Vagina (tissue), 2 donors: ENCODE results near the gene KRT7. TPM values are rescaled to one million over a fixed set of nuclear protein-coding genes. Genes with fewer than 3 reads are reported as not detected.

Experiments used
- DNase-seq, 2 donors: peaks; one replicate each; pipeline ENCODE4 v3.0.0-alpha.2; 2017; ENCODE audit errors: extremely low spot score in 2 of 2
- H3K27ac ChIP-seq: fragments of 200-600 bp; sonication (generic); one replicate; pipeline ENCODE4 v1.5.1; 2019
- H3K27me3 ChIP-seq: fragments of 200-600 bp; sonication (generic); one replicate; pipeline ENCODE4 v1.5.1; 2019
- H3K36me3 ChIP-seq, 2 donors: fragments of 200-600 bp; sonication (generic); one replicate each; pipeline ENCODE4 v1.5.1; 2017 to 2019
- H3K4me1 ChIP-seq: fragments of 200-600 bp; sonication (generic); one replicate; pipeline ENCODE4 v1.5.1; 2019
- H3K4me3 ChIP-seq, 2 donors: fragments of 200-600 bp; sonication (generic); 1 replicate in 1 of 2; 2 replicates in 1 of 2; pipeline ENCODE4 v1.5.1; 2016 to 2019
- H3K9me3 ChIP-seq: fragments of 200-600 bp; sonication (generic); one replicate; pipeline ENCODE4 v1.5.1; 2019
- CTCF ChIP-seq, 3 experiments: fragments of 450-650 bp in 2 of 3; fragments of 200-600 bp in 1 of 3; sonication (generic) in 1 of 3; IDR thresholded peaks; one replicate each; pipeline ENCODE4 v1.5.1; 2017 to 2019; ENCODE audit warnings: antibody characterized with exemption in 3 of 3, mild to moderate bottlenecking in 2 of 3, moderate library complexity in 2 of 3
- POLR2A ChIP-seq, 2 donors: fragments of 450-650 bp; IDR thresholded peaks; one replicate each; pipeline ENCODE4 v1.6.1; 2017; ENCODE audit warnings: antibody characterized with exemption in 2 of 2, mild to moderate bottlenecking in 2 of 2, moderate library complexity in 2 of 2
- POLR2AphosphoS5 ChIP-seq, 2 donors: sonication (generic); formaldehyde crosslinking; IDR thresholded peaks; one replicate each; pipeline ENCODE4 v1.9.0; 2017; ENCODE audit warnings: antibody characterized with exemption in 2 of 2, mild to moderate bottlenecking in 2 of 2, low read depth in 1 of 2; ENCODE audit not compliant: insufficient read depth in 1 of 2
- intact Hi-C: fragments of 100-400 bp; cut with DNase I; formaldehyde crosslinking; loops from one replicate; pipeline ENCODE4 v1.15.1; 2023
- total RNA-seq: library from RNA; depleted of rRNA; stranded (reverse); fragments of >200 nt; gene quantifications from one replicate; pipeline ENCODE4 v1.2.3, GENCODE V29; 2016

Gene KRT7
- total RNA-seq, 1 donor from 2014 or later, result 7.6 TPM

- Histone ChIP-seq H3K4me3 (peak overlapping the region in 1 of 2 donors; percentile 28), H3K27me3 (no peaks in the 10 kb centered on the region), H3K27ac (no peak overlapping the region), H3K4me1 (peaks cover 32% of the 10 kb centered on the region), H3K36me3 (no peaks in the 10 kb centered on the region), H3K9me3 (no peaks in the 10 kb centered on the region)
- TF ChIP-seq CTCF (IDR thresholded peaks at IDR 0.05), result no peak
- no peak for TF ChIP-seq POLR2AphosphoS5 (IDR thresholded peaks at IDR 0.05; ENCODE audit: insufficient read depth in 1 of 2, low read depth in 1 of 2)
- TF ChIP-seq POLR2A (IDR thresholded peaks at IDR 0.05), result no peak
- intact Hi-C loops, result no loop called here
- no peak for DNase-seq
Observed at GRCh38 chr12:52233462-52234207, 592 bp downstream of the KRT7 start.

- TF ChIP-seq CTCF (IDR thresholded peaks at IDR 0.05) (no peak), POLR2A (IDR thresholded peaks at IDR 0.05) (no peak), POLR2AphosphoS5 (IDR thresholded peaks at IDR 0.05; ENCODE audit: insufficient read depth in 1 of 2, low read depth in 1 of 2) (no peak)
- intact Hi-C loops, result no loop called here
- DNase-seq, result no peak
Observed at GRCh38 chr12:52234223-52234810, 1.3 kb downstream of the KRT7 start.

GRCh38 chr12:52235001-52235764, 2.1 kb downstream of the KRT7 start:
- DNase-seq, result no peak
- Histone ChIP-seq H3K4me1 (peaks cover 32% of the 10 kb centered on the region), H3K27me3 (no peaks in the 10 kb centered on the region), H3K9me3 (no peaks in the 10 kb centered on the region), H3K27ac (no peak overlapping the region), H3K36me3 (no peaks in the 10 kb centered on the region), H3K4me3 (no peak overlapping the region)
- intact Hi-C loops, result no loop called here
- no peak for TF ChIP-seq POLR2A (IDR thresholded peaks at IDR 0.05)
- TF ChIP-seq CTCF (IDR thresholded peaks at IDR 0.05), result no peak
- no peak for TF ChIP-seq POLR2AphosphoS5 (IDR thresholded peaks at IDR 0.05; ENCODE audit: insufficient read depth in 1 of 2, low read depth in 1 of 2)

More at GRCh38 chr12:52234223-52234810, 1.3 kb downstream of the KRT7 start:
- no peaks in the 10 kb centered on the region for H3K9me3 ChIP-seq
- no peaks in the 10 kb centered on the region for H3K36me3 ChIP-seq
- no peak overlapping the region for H3K4me3 ChIP-seq
- peaks cover 32% of the 10 kb centered on the region for H3K4me1 ChIP-seq
- no peak overlapping the region for H3K27ac ChIP-seq
- H3K27me3 ChIP-seq, result no peaks in the 10 kb centered on the region

- TF ChIP-seq CTCF (IDR thresholded peaks at IDR 0.05) (no peak), POLR2A (IDR thresholded peaks at IDR 0.05) (no peak), POLR2AphosphoS5 (IDR thresholded peaks at IDR 0.05; ENCODE audit: insufficient read depth in 1 of 2, low read depth in 1 of 2) (no peak)
- Histone ChIP-seq H3K9me3 (no peaks in the 10 kb centered on the region), H3K27ac (no peak overlapping the region), H3K27me3 (no peaks in the 10 kb centered on the region), H3K4me3 (no peak overlapping the region), H3K4me1 (peaks cover 31% of the 10 kb centered on the region), H3K36me3 (no peaks in the 10 kb centered on the region)
- intact Hi-C loops, result no loop called here
- no peak for DNase-seq
Observed at GRCh38 chr12:52235822-52236361, 2.8 kb downstream of the KRT7 start.
